Measurements from ENCODE around the gene PTGES3L.
A peak's percentile ranks its signal among the peaks of the same experiment; 100 is the strongest.

Gene PTGES3L

GRCh38 chr17:42979511-42980273, at the start of gene PTGES3L:
TSS of gene PTGES3L (minus strand) at chr17:42980080. CDS start at chr17:42980053, 27 bp downstream.
- no peak for DNase-seq (ENCODE audit: low read depth)

DNA sequence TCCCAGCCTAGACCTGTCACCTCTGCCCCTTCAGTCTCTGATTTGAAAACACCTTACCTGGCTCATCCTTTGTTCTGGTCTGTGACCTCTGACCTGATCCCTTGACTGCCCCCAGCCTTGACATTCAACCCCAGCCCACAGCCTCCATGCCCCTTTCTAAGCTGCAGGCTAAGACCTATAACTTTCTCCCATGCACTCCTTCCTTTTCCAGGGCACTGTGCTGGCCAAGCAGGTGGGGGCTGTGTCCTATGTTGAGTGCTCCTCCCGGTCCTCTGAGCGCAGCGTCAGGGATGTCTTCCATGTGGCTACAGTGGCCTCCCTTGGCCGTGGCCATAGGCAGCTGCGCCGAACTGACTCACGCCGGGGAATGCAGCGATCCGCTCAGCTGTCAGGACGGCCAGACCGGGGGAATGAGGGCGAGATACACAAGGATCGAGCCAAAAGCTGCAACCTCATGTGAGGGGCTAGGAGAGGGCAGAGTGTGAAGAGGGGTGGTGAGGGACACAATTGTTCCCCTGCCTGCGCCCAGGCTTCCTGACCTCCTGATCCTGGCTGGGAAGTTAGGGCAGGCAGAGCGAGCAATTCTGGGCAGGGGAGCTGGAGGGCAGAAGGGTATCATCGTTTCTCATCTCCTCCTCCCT, 48.5 kb upstream of the PTGES3L start:
- no peak for DNase-seq (ENCODE audit: low read depth)

DNA sequence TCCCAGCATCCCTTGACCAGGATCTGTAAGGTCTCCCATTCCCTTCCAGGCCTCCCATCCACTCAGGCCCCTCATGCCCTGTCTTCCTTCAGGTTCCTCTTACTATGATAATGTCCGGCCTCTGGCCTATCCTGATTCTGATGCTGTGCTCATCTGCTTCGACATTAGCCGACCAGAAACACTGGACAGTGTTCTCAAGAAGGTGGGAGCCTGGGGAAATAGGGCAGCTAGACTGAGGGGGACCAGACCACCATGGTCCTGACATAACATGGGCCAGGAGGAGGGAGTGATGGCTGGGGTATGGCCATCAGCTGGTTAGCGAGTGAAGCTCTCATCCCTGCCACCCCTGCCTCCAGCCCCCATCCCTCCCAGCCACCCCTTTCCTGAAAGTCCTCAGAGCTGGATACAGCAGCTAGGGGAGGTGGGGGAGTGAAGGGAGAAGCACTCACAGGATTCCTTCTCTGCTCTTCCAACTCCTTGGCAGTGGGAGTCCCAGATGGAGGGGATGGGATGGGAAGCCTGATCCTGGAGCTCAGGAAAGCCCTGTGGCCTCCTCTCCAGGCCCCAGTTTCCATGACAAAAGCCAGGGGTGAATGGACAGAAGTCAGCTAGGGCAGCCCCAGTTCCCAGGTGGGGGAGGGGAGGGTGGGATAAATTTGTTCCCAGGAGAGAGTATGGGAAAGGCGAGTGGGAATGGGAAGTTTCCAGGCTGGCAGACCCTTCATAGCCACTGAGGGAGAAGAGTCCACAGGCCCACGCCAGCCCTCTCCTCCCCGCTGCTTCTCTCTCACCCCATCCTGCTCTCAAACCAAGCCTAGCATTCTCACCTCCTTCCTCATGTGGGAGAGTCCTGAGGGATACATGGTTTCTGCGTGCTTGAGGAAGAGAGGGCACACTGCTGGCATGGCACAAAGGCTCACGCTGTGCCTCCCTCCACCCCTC, 47.5 kb upstream of the PTGES3L start:
- DNase-seq (ENCODE audit: low read depth): no peak

GRCh38 chr17:43026595-43026994, 46.7 kb upstream of the PTGES3L start:
- no peak for DNase-seq (ENCODE audit: low read depth)

- DNase-seq (ENCODE audit: low read depth): no peak
These were observed 46.1 kb upstream of the PTGES3L start for GRCh38 chr17:43025766-43026537.

DNA sequence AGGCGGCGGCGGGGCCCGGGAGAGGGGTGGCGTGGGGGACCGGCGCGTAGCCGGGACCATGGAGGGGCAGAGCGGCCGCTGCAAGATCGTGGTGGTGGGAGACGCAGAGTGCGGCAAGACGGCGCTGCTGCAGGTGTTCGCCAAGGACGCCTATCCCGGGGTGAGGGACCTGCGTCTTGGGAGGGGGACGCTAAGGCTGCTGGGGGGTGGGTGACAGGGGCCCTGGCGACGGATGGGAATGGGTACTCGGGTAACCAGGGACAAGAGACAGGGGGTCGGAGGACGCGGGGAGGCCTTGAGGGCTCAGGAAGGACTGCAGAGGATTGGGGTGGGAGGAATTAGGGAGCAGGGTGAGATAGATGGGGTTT, 45.4 kb upstream of the PTGES3L start:
- no peak for DNase-seq (ENCODE audit: low read depth)

DNA sequence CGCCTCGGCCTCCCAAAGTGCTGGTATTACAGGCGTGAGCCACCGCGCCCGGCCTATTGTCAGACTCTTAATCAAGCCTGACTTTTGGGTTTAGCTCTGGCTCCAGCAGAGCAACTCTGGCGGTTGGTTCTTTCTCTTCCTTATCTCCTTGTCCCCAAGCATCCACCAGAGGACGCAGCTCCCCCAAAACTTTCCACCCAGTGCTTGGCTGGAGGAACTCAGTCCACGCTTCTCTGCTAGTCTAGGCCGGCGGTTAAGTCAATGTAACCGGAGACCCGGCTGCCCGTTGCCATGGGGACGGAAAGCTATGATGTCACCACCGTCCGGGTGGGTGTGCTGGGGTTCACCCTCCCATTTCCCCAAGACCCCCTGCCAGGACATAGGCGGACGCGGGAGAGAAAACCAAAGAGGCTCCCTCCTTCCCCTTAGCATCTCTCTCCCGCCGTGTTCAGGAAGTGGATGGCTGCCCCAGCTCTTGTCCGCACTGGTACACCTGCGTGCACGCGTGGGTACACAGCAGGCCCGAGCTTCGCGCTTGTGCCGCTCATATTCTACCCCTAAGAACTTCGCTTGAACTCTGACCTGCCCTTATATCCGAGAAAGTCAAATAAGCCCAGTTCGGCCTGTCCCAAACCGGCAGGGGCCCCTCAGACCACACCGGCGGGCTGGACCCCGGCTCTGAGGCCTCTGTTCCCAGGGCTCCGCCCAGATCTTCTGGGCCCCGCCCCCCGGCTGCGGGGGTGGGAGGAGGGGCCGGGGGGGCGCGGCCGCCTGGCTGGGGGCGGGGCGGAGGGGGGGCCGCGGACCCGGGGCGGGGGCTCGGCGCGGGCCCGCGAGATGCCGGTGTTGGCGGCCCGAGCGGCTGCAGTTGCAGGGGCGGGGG, 44.8 kb upstream of the PTGES3L start, which contains the start of gene RND2:
TSS of gene RND2 (plus strand) at position 825 of the 883 bp plus-strand sequence. CDS start 117 bp downstream, outside the sequence.
- DNase-seq (ENCODE audit: low read depth): peak; percentile 80

DNA sequence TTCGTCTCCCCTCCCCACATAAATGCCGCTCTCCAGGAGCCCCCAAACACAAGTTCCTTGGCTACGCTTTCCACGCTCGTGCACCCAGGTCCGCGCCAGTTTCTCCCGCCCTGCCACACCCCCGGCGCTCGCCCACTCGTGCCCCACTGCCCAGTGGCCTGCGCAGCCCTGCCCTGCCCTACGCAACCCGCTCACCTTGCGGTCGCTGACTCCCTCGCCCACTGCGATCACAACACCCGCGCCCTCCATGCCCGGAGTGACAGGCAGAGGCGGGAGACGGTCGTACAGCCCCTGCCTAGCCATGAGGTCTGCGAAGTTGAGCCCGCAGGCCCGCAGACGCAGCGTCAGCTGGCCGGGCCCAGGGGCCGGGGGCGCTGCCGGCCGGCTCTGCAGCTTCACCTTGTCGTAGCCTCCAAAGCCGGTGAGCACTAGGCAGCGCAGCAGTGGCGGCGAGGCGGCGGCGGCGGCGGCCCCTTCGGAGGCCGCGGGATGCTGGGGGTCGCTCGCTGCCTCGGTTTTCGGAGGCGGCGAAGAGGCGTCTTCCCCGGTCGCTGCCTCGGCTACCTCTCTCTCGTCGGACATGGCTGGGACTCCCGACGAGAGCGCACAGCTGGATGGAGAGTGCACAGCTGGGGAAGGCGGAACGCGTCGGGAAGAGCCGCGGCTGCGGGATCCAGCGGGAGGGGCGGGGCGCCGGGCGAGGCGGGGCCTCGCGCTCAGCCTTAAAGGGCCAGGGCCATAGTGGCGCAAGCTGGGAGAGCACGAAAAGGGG, 42.0 kb upstream of the PTGES3L start, which contains the start of gene VAT1:
TSS of gene VAT1 (minus strand) at position 645 of the 772 bp plus-strand sequence. CDS start at position 582, 63 bp downstream.
- no peak for DNase-seq (ENCODE audit: low read depth)

GRCh38 chr17:43020789-43021740, 41.2 kb upstream of the PTGES3L start:
- peak; percentile 59 for DNase-seq (ENCODE audit: low read depth)

DNA sequence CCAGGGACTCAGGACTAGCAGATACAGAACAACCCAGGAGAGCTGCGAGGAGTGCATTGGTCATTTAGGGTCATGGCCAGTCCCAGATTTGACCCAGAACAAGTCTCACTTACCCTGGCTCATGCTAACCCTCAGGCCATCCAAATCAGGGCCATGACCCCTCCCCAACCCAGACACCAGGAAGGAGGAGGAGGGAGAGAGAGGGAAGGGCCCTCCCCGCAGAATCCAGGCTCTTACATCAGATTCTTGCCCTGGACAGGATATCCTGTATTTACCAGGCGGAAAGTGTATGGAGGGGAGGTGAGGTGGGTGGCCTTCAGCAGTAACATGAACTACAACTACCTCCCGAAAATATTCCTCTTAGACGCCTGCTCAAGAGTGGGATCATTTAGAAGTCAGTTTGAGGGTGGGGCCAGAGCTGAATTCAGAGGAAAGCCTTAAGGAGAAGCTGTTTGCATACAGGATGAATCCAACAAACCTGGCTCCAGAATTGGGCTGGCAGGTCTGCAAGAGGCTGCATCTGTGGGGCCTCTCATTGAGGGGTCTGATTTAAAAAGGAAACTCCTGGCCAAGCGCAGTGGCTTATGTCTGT, 40.2 kb upstream of the PTGES3L start:
- DNase-seq (ENCODE audit: low read depth): no peak

DNA sequence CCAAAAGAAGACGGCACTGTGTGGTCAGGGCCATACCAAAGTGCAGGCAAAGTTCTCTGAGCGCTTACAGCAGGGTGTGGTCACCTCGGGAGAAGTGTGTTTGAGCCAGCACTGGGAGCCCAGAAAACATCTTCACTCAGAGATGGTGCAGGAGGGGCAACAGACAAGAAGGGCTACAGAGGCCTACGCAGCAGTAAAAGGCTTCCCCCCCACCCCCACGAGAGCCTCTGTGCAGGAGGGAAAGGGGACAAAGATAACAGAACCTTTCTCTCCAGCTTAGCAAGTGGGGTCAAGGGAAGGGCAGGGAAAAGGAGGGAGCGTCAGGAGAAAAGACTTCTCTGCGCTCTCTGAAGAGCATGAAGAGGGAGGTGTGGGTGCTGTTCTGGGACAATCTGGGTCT, 39.5 kb upstream of the PTGES3L start:
- DNase-seq (ENCODE audit: low read depth): no peak

DNA sequence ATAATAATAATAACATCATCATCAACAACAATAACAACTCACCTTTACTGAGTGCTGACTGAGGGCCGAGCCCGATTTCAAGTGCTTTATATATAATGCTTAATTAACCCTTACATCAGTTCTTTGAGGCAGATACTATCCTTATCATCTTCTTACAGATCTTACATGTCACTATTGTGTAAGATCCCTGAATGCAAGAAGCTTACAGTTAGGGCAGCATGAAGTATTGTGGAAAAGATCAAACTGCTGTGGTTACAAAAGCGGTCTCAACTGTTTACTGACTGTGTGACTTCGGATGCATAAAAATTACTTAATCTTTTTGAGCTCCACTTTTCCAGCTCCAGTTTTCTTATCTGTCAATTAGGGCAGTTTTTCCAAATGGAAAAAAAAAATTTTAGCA, 39.1 kb upstream of the PTGES3L start:
- DNase-seq (ENCODE audit: low read depth): no peak

GRCh38 chr17:43018008-43018853, 38.4 kb upstream of the PTGES3L start:
- DNase-seq (ENCODE audit: low read depth): no peak

- DNase-seq (ENCODE audit: low read depth): no peak
These were observed 36.3 kb upstream of the PTGES3L start for GRCh38 chr17:43016216-43016615.

GRCh38 chr17:43015579-43015978, 35.7 kb upstream of the PTGES3L start:
- no peak for DNase-seq (ENCODE audit: low read depth)

- DNase-seq (ENCODE audit: low read depth): no peak
These were observed 35.0 kb upstream of the PTGES3L start for GRCh38 chr17:43014649-43015542.
